ENCODE measurements around the gene DNAJA3. TPM values are rescaled to one million over a fixed set of nuclear protein-coding genes. Genes with fewer than 3 reads are reported as not detected.

DNAJA3 gene
- total RNA-seq, 2 donors from 2014 or later: 47.6 to 60.0 TPM

DNA sequence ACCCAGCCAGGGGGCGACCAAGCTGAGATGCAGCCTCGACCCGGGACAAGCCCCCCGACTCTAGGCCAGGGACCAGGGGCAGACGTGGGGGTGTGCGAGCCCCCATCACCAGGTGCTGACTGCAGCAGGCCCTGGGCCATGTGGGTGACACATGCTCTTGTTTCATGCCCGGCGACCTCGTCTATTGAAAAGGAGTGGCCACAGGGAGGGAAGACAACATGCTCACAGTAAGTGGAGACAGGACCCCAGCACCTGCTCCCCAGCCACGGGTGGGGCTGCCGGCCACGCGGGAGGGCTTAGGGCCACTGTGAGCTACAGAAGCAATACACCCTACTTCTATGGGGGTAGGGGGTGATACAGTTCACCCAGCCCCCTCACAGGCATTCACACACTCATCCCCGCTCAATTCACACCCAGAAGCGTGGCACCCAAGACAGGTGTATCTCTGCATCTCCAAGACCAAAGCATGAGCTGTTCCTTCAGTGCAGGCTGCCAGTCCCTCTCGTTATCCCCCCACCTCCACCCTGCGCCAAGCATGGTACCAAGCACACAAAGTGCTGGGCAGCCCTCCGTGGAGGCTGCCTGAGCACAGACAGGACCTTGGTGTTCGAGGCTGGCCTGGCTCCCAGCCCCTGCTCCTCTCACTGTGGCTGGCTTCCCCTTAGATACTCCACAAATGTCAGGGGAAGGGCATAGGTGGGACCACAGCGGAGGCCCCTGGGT is 40.4 kb upstream of the DNAJA3 start:
- no peak for TF ChIP-seq POLR2A (IDR thresholded peaks at IDR 0.05)
- no peak for TF ChIP-seq POLR2AphosphoS5 (IDR thresholded peaks at IDR 0.05)
- TF ChIP-seq, protein P1, sequence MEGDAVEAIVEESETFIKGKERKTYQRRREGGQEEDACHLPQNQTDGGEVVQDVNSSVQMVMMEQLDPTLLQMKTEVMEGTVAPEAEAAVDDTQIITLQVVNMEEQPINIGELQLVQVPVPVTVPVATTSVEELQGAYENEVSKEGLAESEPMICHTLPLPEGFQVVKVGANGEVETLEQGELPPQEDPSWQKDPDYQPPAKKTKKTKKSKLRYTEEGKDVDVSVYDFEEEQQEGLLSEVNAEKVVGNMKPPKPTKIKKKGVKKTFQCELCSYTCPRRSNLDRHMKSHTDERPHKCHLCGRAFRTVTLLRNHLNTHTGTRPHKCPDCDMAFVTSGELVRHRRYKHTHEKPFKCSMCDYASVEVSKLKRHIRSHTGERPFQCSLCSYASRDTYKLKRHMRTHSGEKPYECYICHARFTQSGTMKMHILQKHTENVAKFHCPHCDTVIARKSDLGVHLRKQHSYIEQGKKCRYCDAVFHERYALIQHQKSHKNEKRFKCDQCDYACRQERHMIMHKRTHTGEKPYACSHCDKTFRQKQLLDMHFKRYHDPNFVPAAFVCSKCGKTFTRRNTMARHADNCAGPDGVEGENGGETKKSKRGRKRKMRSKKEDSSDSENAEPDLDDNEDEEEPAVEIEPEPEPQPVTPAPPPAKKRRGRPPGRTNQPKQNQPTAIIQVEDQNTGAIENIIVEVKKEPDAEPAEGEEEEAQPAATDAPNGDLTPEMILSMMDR (IDR thresholded peaks at IDR 0.05): no peak
- WGBS: 62% methylated on average over 20 of the region's 20 CpGs
- no peaks in the 10 kb centered on the region for H3K27me3 ChIP-seq (replicated peaks; ENCODE audit: insufficient read depth)
- intact Hi-C loops (cut with DNase I): no loop called here
- no peak overlapping the region for H3K4me3 ChIP-seq
- DNase-seq (ENCODE audit: low spot score): no peak
- no peaks in the 10 kb centered on the region for H3K9me3 ChIP-seq
- no peak overlapping the region for H3K27ac ChIP-seq
- H3K4me1 ChIP-seq (replicated peaks): no peaks in the 10 kb centered on the region
- no peaks in the 10 kb centered on the region for H3K36me3 ChIP-seq

DNA sequence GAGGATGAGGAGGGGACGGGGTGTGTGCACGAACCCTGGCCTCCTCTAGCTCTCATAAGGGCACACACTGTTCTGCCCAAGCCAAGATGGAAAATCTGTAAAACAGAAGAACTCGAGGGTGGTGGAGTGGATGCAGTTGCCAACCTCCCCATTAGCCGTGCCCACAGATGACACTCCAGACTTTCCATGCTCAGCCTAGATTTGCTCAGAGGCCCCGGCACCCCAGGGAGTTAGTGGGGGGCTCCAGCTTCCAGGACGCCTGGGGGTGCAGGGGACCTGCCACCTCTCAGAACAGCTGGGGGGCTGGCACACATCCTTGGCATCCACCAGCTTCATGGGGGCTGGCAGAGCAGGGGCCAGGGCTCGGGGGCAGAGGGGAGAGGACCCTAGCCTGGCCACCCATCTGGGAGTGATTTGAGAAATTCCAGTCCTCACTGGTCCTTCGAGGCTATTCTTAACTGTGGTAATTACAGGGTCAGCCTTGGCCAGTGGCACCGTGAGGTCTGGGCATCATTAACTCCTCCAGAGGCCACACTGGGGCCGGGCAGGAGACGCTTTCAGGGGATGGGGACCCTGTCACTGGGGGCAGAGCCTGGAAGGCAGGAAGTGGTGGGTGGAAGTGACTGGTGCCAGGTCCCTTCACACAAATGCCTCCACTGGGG is 39.7 kb upstream of the DNAJA3 start:
- intact Hi-C loops (cut with DNase I): no loop called here
- peak overlapping the region in 1 of 2 donors; percentile 18 for H3K27ac ChIP-seq

DNA sequence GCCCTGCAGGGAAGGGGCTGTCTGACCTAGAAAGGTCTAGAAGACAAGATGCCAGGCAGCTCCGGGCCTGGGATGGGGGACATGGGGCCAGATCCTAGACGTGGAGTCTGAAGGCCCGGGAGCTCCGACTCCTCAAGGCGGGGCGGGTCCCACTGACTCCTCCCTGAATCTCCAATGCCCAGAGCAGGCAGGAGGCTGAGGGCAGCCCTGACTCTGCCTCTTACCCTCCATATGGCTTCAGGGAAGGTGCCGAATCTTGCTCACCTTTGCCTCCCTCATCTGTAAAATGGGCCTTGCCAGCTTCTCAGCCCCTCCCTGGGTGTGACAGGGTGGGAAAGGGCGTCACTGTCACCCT is 39.2 kb upstream of the DNAJA3 start:
- Histone ChIP-seq H3K4me1 (replicated peaks) (no peaks in the 10 kb centered on the region), H3K9me3 (no peaks in the 10 kb centered on the region), H3K4me3 (no peak overlapping the region), H3K27ac (no peak overlapping the region), H3K27me3 (replicated peaks; ENCODE audit: insufficient read depth) (no peaks in the 10 kb centered on the region), H3K36me3 (no peaks in the 10 kb centered on the region)
- DNase-seq (ENCODE audit: low spot score): no peak
- TF ChIP-seq, protein P1 (IDR thresholded peaks at IDR 0.05): no peak
- TF ChIP-seq POLR2AphosphoS5 (IDR thresholded peaks at IDR 0.05) (no peak), POLR2A (IDR thresholded peaks at IDR 0.05) (no peak)
- intact Hi-C loops (cut with DNase I): no loop called here
- WGBS: 75% methylated on average over 7 of the region's 8 CpGs

More for the DNA sequence above, 39.7 kb upstream of the DNAJA3 start:
- Histone ChIP-seq H3K36me3 (no peaks in the 10 kb centered on the region), H3K9me3 (no peaks in the 10 kb centered on the region), H3K4me1 (replicated peaks) (no peaks in the 10 kb centered on the region), H3K4me3 (no peak overlapping the region), H3K27me3 (replicated peaks; ENCODE audit: insufficient read depth) (no peaks in the 10 kb centered on the region)
- no peak for DNase-seq (ENCODE audit: low spot score)
- TF ChIP-seq POLR2A (IDR thresholded peaks at IDR 0.05) (no peak), POLR2AphosphoS5 (IDR thresholded peaks at IDR 0.05) (no peak)
- TF ChIP-seq, protein P1 (IDR thresholded peaks at IDR 0.05): no peak
- WGBS: 72% methylated on average over 11 of the region's 11 CpGs

DNA sequence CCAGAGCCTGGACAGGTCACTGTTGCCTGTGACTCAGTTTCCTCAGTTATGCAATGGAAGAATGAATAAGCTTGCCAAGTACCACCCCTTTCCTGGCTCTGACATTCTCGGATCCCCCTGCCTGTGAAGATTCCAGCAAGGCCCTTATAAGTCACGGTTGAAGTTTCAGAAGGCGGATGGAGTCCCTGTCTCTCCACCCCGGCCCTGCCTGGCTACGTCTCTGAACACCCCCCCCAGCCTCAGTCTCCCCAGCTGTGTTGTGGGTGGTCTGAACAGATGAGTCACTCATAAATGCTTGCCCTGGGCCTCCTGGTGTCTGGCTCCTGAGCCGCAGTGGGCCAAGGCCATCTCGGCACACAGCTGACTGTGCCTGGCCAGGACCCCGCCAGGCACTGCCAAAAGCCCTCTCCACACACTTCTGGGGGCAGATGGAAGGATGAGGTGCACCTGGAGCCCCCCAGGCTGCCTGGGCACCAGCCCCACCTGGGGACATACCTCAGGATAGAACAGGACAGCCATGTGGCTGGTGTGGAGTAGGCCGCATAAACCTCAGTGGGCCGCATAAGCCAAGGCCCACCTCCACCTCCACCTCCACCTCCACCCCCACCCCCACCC is 38.6 kb upstream of the DNAJA3 start:
- intact Hi-C loops (cut with DNase I): no loop called here
- no peak for DNase-seq (ENCODE audit: low spot score)
- no peaks in the 10 kb centered on the region for H3K9me3 ChIP-seq
- H3K4me3 ChIP-seq: no peak overlapping the region
- no peaks in the 10 kb centered on the region for H3K4me1 ChIP-seq (replicated peaks)
- no peaks in the 10 kb centered on the region for H3K27me3 ChIP-seq (replicated peaks; ENCODE audit: insufficient read depth)
- 84% methylated on average over 9 of the region's 10 CpGs for WGBS
- H3K27ac ChIP-seq: no peak overlapping the region
- TF ChIP-seq POLR2AphosphoS5 (IDR thresholded peaks at IDR 0.05) (no peak), POLR2A (IDR thresholded peaks at IDR 0.05) (no peak)
- TF ChIP-seq, protein P1 (IDR thresholded peaks at IDR 0.05): no peak
- no peaks in the 10 kb centered on the region for H3K36me3 ChIP-seq
